OCI-LY7 (cell line): ENCODE data around the gene SDHC. TPM values are rescaled to one million over a fixed set of nuclear protein-coding genes. Genes with fewer than 3 reads are reported as not detected.
"Not testable (repeated sequence)": the region's sequence is repeated elsewhere in the genome, so short reads cannot be mapped to it uniquely, and the experiment has no call there.

ENCODE experiments used
- BruUV-seq: library from RNA; stranded (reverse); fragments of 400-500 nt; replicated peaks from 2 replicates; lab custom pipeline; 2021; lab: Mats Ljungman, UMichigan
- CTCF ChIA-PET: fragments of 300-600 bp; sonication (Branson Sonifier 250); formaldehyde crosslinking; loops from one replicate; lab custom pipeline; 2022; ENCODE audit warnings: antibody characterized with exemption; ENCODE audit not compliant: unreplicated experiment; lab: Charles Lee
- POLR2A ChIA-PET: fragments of 300-600 bp; sonication (Branson Sonifier 250); formaldehyde crosslinking; loops from one replicate; lab custom pipeline; 2022; ENCODE audit warnings: antibody characterized with exemption; lab: Charles Lee
- DNase-seq: peaks from one replicate; pipeline ENCODE4 v3.0.0-alpha.2; 2015; ENCODE audit warnings: low spot score
- H2AFZ ChIP-seq: fragments of 200-600 bp; sonication (generic), shearing (Covaris generic); 2 replicates; pipeline ENCODE4 v1.6.1; 2014; ENCODE audit warnings: mild to moderate bottlenecking, antibody characterized with exemption, low read length, moderate library complexity
- H3K27ac ChIP-seq: fragments of 200-600 bp; sonication (generic); 2 replicates; pipeline ENCODE4 v1.5.1; 2014; ENCODE audit warnings: mixed run types, low read depth, mild to moderate bottlenecking, moderate library complexity, low read length, inconsistent platforms; ENCODE audit not compliant: poor library complexity, severe bottlenecking
- H3K36me3 ChIP-seq: fragments of 200-600 bp; sonication (generic); 2 replicates; pipeline ENCODE4 v1.6.1; 2014; ENCODE audit warnings: mild to moderate bottlenecking, antibody characterized with exemption, low read length, moderate library complexity, mixed read lengths; ENCODE audit not compliant: insufficient read depth
- H3K4me1 ChIP-seq: fragments of 200-600 bp; sonication (generic); 2 replicates; pipeline ENCODE4 v1.5.1; 2014; ENCODE audit warnings: mild to moderate bottlenecking, low read length; ENCODE audit not compliant: insufficient read depth, poor library complexity, severe bottlenecking
- H3K4me2 ChIP-seq: fragments of 200-600 bp; sonication (generic); 2 replicates; pipeline ENCODE4 v1.6.1; 2014; ENCODE audit warnings: mild to moderate bottlenecking, low read length
- H3K4me3 ChIP-seq: fragments of 200-600 bp; sonication (generic); 2 replicates; pipeline ENCODE4 v1.5.1; 2014; ENCODE audit warnings: mild to moderate bottlenecking, low read depth, low read length; ENCODE audit not compliant: poor library complexity, severe bottlenecking
- H3K79me2 ChIP-seq: fragments of 200-600 bp; sonication (generic); 2 replicates; pipeline ENCODE4 v1.6.1; 2016; ENCODE audit warnings: low read depth, mild to moderate bottlenecking, low read length, moderate library complexity, mixed read lengths; ENCODE audit not compliant: insufficient read depth
- H3K9me2 ChIP-seq: fragments of 200-600 bp; sonication (generic); 2 replicates; pipeline ENCODE4 v1.6.1; 2016; ENCODE audit warnings: mild to moderate bottlenecking, low read length, mixed read lengths; ENCODE audit not compliant: insufficient read depth
- H3K9me3 ChIP-seq: fragments of 200-600 bp; sonication (generic); 2 replicates; pipeline ENCODE4 v1.6.1; 2014; ENCODE audit warnings: mild to moderate bottlenecking, mixed run types, low read length, mixed read lengths
- H4K20me1 ChIP-seq: fragments of 200-600 bp; sonication (generic); 2 replicates; pipeline ENCODE4 v1.6.1; 2014; ENCODE audit warnings: mild to moderate bottlenecking, antibody characterized with exemption, low read length, moderate library complexity, mixed read lengths; ENCODE audit not compliant: insufficient read depth
- EZH2phosphoT487 ChIP-seq: fragments of 200-600 bp; sonication (generic); IDR thresholded peaks from 2 replicates; pipeline ENCODE4 v1.6.1; 2018; ENCODE audit warnings: low read depth, borderline replicate concordance, mild to moderate bottlenecking, mixed run types, antibody characterized with exemption, low read length, moderate library complexity, mixed read lengths
- intact Hi-C: fragments of 100-400 bp; cut with micrococcal nuclease; formaldehyde crosslinking; loops from one replicate; pipeline ENCODE4 v1.10.0; 2022; ENCODE audit not compliant: unreplicated experiment
- total RNA-seq, 2 experiments: library from RNA; depleted of rRNA in 1 of 2; stranded (reverse); fragments of >200 nt in 1 of 2; shearing (Covaris generic) in 1 of 2; gene quantifications; 2 replicates each; pipeline ENCODE4 v1.2.3, GENCODE V29; 2014 to 2022
- TF ChIP-seq, protein P1 (sequence below): fragments of 200-600 bp; sonication (generic); conservative IDR thresholded peaks from 2 replicates; pipeline ENCODE4 v1.5.1; 2014; ENCODE audit warnings: mild to moderate bottlenecking, antibody characterized with exemption, low read length, moderate library complexity, mixed read lengths

The SDHC gene
- total RNA-seq, 2 experiments from 2014 or later: 20.6 to 175 TPM

GRCh38 chr1:161382214-161383019, 68.2 kb downstream of the SDHC start:
- POLR2A ChIA-PET: interaction anchor here (0.6 to 1.6 kb wide), 5 partner anchors 11 to 216 kb away, joined by 3 to 7 read pairs (median 3); partner anchors contain the start of genes PPOX and TOMM40L
- Histone ChIP-seq H2AFZ (no peak overlapping the region), H3K4me1 (peaks cover 2% of the 10 kb centered on the region), H3K27ac (no peak overlapping the region), H3K9me3 (no peaks in the 10 kb centered on the region), H4K20me1 (no peaks in the 10 kb centered on the region), H3K4me2 (no peak overlapping the region), H3K79me2 (no peaks in the 10 kb centered on the region), H3K4me3 (no peak overlapping the region), H3K36me3 (no peaks in the 10 kb centered on the region), H3K9me2 (no peaks in the 10 kb centered on the region)
- CTCF ChIA-PET: interaction anchor here (0.6 to 1.5 kb wide), 6 partner anchors 153 to 190 kb away, joined by 3 to 6 read pairs (median 4); partner anchors contain the start of genes NDUFS2 and TOMM40L
- TF ChIP-seq, protein P1, sequence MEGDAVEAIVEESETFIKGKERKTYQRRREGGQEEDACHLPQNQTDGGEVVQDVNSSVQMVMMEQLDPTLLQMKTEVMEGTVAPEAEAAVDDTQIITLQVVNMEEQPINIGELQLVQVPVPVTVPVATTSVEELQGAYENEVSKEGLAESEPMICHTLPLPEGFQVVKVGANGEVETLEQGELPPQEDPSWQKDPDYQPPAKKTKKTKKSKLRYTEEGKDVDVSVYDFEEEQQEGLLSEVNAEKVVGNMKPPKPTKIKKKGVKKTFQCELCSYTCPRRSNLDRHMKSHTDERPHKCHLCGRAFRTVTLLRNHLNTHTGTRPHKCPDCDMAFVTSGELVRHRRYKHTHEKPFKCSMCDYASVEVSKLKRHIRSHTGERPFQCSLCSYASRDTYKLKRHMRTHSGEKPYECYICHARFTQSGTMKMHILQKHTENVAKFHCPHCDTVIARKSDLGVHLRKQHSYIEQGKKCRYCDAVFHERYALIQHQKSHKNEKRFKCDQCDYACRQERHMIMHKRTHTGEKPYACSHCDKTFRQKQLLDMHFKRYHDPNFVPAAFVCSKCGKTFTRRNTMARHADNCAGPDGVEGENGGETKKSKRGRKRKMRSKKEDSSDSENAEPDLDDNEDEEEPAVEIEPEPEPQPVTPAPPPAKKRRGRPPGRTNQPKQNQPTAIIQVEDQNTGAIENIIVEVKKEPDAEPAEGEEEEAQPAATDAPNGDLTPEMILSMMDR: peak; percentile 87
- TF ChIP-seq EZH2phosphoT487: no peak
- DNase-seq: peak; percentile 74
- BruUV-seq: no TSS peak
- intact Hi-C loops: loop anchor here (1.0 to 5.0 kb wide), 3 partner anchors 75 to 190 kb away; partner anchors contain the start of gene MPZ

GRCh38 chr1:161388639-161389038, 74.5 kb downstream of the SDHC start:
- intact Hi-C loops: no loop called here
- Histone ChIP-seq H3K27ac (no peak overlapping the region), H4K20me1 (no peaks in the 10 kb centered on the region), H3K36me3 (no peaks in the 10 kb centered on the region), H3K4me3 (no peak overlapping the region), H3K4me1 (peaks cover 18% of the 10 kb centered on the region), H3K9me3 (no peaks in the 10 kb centered on the region), H3K79me2 (no peaks in the 10 kb centered on the region), H2AFZ (no peak overlapping the region), H3K9me2 (no peaks in the 10 kb centered on the region), H3K4me2 (no peak overlapping the region)
- ChIA-PET CTCF (interaction anchor here (0.6 kb wide), 1 partner anchor 206 kb away, joined by 3 read pairs; no protein-coding TSS in a partner anchor), POLR2A (interaction anchor here (0.7 to 1.1 kb wide), 4 partner anchors 10 to 230 kb away, joined by 3 read pairs; no protein-coding TSS in a partner anchor)
- no TSS peak for BruUV-seq
- peak; percentile 24 for DNase-seq
- no peak for TF ChIP-seq EZH2phosphoT487
- TF ChIP-seq, protein P1: peak; percentile 29; the same call in 1 of the 2 replicates

- H3K79me2 ChIP-seq, H3K9me3 ChIP-seq, DNase-seq, H4K20me1 ChIP-seq, H3K36me3 ChIP-seq, H3K9me2 ChIP-seq, H3K27ac ChIP-seq, intact Hi-C loops, BruUV-seq: not testable (repeated sequence)
- H3K4me3 ChIP-seq: peak overlapping the region; percentile 84
- peak overlapping the region; percentile 80 for H3K4me2 ChIP-seq
- POLR2A ChIA-PET: interaction anchor here (0.7 to 1.2 kb wide), 7 partner anchors 9 to 230 kb away, joined by 3 to 14 read pairs (median 3); no protein-coding TSS in a partner anchor
- CTCF ChIA-PET: interaction anchor here (0.5 to 1.0 kb wide), 4 partner anchors 115 to 294 kb away, joined by 3 to 6 read pairs (median 4); partner anchors contain the start of gene PPOX
- peaks cover 18% of the 10 kb centered on the region for H3K4me1 ChIP-seq
- H2AFZ ChIP-seq: peak overlapping the region; percentile 96; the same call in 1 of the 2 replicates
Observed at GRCh38 chr1:161389158-161389557, 75.0 kb downstream of the SDHC start.
